ENCODE measurements around the gene FIP1L1.
"Not testable (repeated sequence)": the region's sequence is repeated elsewhere in the genome, so short reads cannot be mapped to it uniquely, and the experiment has no call there.

FIP1L1 gene

DNA sequence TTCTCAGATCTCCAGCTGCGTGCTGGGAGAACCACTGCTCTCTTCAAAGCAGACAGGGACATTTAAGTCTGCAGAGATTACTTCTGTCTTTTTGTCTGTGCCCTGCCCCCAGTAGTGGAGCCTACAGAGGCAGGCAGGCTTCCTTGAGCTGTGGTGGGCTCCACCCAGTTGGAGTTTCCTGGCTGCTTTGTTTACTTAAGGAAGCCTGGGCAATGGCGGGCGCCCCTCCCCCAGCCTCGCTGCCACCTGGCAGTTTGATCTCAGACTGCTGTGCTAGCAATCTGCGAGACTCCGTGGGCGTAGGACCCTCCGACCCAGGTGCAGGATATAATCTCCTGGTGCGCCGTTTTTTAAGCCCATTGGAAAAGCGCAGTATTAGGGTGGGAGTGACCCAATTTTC is 32.0 kb downstream of the FIP1L1 start:
- not testable (repeated sequence) for H2AK5ac ChIP-seq (ENCODE audit: low read length); H2BK5ac ChIP-seq (ENCODE audit: low read length); H3K4me3 ChIP-seq (ENCODE audit: low read length); H4K5ac ChIP-seq (ENCODE audit: low read length); H3K79me2 ChIP-seq (ENCODE audit: control insufficient read depth, insufficient read depth, low read length); H3K9ac ChIP-seq (ENCODE audit: low read length); H4K8ac ChIP-seq (ENCODE audit: low read depth, low read length); H2BK15ac ChIP-seq (replicated peaks; ENCODE audit: low read depth); H3K27me3 ChIP-seq (ENCODE audit: insufficient read depth, low read length, poor library complexity); H3K4me2 ChIP-seq (ENCODE audit: low read length); H3K23ac ChIP-seq (ENCODE audit: low read length); H3K4ac ChIP-seq (ENCODE audit: low read depth, low read length); H3K36me3 ChIP-seq (ENCODE audit: control insufficient read depth, insufficient read depth, low read length); H3K4me1 ChIP-seq (ENCODE audit: control insufficient read depth, low read depth, low read length); H3K18ac ChIP-seq (ENCODE audit: low read length); H3K27ac ChIP-seq (ENCODE audit: low read depth, low read length); DNase-seq; H3K56ac ChIP-seq (ENCODE audit: low read length); H3K79me1 ChIP-seq (ENCODE audit: low read length); H2BK120ac ChIP-seq (ENCODE audit: low read depth, low read length)
- WGBS (ENCODE audit: extremely low coverage, insufficient coverage, low lambda C conversion rate) = no CpG with 5 or more reads among the region's 11 CpGs

DNA sequence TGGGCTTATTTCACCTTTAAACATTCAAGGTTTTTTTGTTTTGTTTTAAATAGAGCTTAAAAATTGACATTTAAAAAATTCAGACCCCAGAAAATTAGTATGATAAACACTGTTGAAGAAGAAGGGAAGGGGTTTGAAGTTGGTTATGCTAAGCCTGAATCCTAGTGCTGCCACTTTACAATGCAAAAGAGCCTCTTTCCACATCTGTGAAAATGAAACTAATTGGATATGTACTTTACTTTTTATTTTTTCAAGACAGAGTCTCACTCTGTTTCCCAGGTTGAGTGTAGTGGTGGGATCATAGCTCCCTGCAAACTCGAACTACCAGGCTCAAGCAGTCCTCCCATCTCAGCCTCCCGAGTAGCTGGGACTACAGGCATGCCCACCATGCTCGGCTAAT is 41.8 kb downstream of the FIP1L1 start:
- Histone ChIP-seq H3K23ac (ENCODE audit: low read length) (no peak overlapping the region), H3K79me2 (ENCODE audit: control insufficient read depth, insufficient read depth, low read length) (no peaks in the 10 kb centered on the region), H2BK5ac (ENCODE audit: low read length) (no peak overlapping the region), H3K4me3 (ENCODE audit: low read length) (no peak overlapping the region), H4K5ac (ENCODE audit: low read length) (no peak overlapping the region), H3K4ac (ENCODE audit: low read depth, low read length) (no peak overlapping the region), H2BK120ac (ENCODE audit: low read depth, low read length) (no peak overlapping the region), H4K8ac (ENCODE audit: low read depth, low read length) (no peak overlapping the region), H2AK5ac (ENCODE audit: low read length) (no peak overlapping the region), H3K4me2 (ENCODE audit: low read length) (no peak overlapping the region), H2BK15ac (replicated peaks; ENCODE audit: low read depth) (no peak overlapping the region), H3K4me1 (ENCODE audit: control insufficient read depth, low read depth, low read length) (no peaks in the 10 kb centered on the region), H3K56ac (ENCODE audit: low read length) (no peak overlapping the region), H3K36me3 (ENCODE audit: control insufficient read depth, insufficient read depth, low read length) (no peaks in the 10 kb centered on the region), H3K9ac (ENCODE audit: low read length) (no peak overlapping the region), H3K27ac (ENCODE audit: low read depth, low read length) (no peak overlapping the region), H3K79me1 (ENCODE audit: low read length) (no peaks in the 10 kb centered on the region), H3K27me3 (ENCODE audit: insufficient read depth, low read length, poor library complexity) (no peaks in the 10 kb centered on the region), H3K18ac (ENCODE audit: low read length) (no peak overlapping the region)
- WGBS (ENCODE audit: extremely low coverage, insufficient coverage, low lambda C conversion rate) = no CpG with 5 or more reads among the region's 3 CpGs
- no peak for DNase-seq

DNA sequence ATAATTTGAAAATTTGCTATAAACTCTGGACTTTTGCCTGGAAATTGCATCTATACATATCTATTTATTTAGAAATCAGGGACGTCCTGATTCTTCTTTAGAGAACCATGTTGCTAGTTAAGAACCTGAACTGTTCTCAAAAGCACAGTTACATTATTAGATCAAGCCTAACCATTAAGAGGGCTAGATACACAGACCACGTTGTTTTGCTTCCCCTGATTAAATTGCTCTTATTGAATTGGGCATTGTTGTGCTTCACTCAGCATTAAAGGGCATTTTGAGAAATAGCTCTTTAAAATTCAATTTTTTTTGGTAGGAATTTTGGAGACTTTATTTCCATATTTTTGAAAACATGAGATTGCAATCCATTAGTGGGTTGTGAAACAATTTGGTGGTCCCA is 44.4 kb downstream of the FIP1L1 start:
- Histone ChIP-seq H3K27me3 (ENCODE audit: insufficient read depth, low read length, poor library complexity) (no peaks in the 10 kb centered on the region), H2BK120ac (ENCODE audit: low read depth, low read length) (no peak overlapping the region), H3K56ac (ENCODE audit: low read length) (no peak overlapping the region), H3K18ac (ENCODE audit: low read length) (no peak overlapping the region), H3K4me1 (ENCODE audit: control insufficient read depth, low read depth, low read length) (no peaks in the 10 kb centered on the region), H3K4me3 (ENCODE audit: low read length) (no peak overlapping the region), H3K23ac (ENCODE audit: low read length) (no peak overlapping the region), H4K8ac (ENCODE audit: low read depth, low read length) (no peak overlapping the region), H3K79me2 (ENCODE audit: control insufficient read depth, insufficient read depth, low read length) (no peaks in the 10 kb centered on the region), H4K5ac (ENCODE audit: low read length) (no peak overlapping the region), H3K4me2 (ENCODE audit: low read length) (no peak overlapping the region), H3K9ac (ENCODE audit: low read length) (no peak overlapping the region), H2AK5ac (ENCODE audit: low read length) (no peak overlapping the region), H2BK15ac (replicated peaks; ENCODE audit: low read depth) (no peak overlapping the region), H3K4ac (ENCODE audit: low read depth, low read length) (no peak overlapping the region), H3K27ac (ENCODE audit: low read depth, low read length) (no peak overlapping the region), H2BK5ac (ENCODE audit: low read length) (no peak overlapping the region), H3K79me1 (ENCODE audit: low read length) (no peaks in the 10 kb centered on the region), H3K36me3 (ENCODE audit: control insufficient read depth, insufficient read depth, low read length) (no peaks in the 10 kb centered on the region)
- no CpG with 5 or more reads among the region's 2 CpGs for WGBS (ENCODE audit: extremely low coverage, insufficient coverage, low lambda C conversion rate)
- no peak for DNase-seq

DNA sequence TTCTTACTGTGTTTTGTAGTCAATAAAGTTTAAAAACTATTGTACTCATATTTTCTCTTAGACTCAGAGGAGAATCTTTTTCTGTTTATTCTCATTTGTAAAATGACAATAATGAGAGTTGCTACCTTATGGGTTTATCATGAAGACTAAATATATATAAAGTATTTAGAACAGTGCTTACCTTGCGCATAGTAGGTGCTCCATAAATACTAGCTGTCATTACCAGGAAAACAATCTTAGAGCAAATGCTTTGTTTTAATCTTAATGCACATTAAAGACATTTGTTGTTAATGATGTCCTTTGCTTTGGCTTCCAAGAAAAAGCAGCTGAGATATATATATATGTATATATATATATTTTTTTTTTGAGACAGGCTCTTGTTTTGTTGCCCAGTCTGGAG is 44.9 kb downstream of the FIP1L1 start:
- Histone ChIP-seq H3K27me3 (ENCODE audit: insufficient read depth, low read length, poor library complexity) (no peaks in the 10 kb centered on the region), H2BK120ac (ENCODE audit: low read depth, low read length) (no peak overlapping the region), H3K23ac (ENCODE audit: low read length) (no peak overlapping the region), H3K79me2 (ENCODE audit: control insufficient read depth, insufficient read depth, low read length) (no peaks in the 10 kb centered on the region), H3K18ac (ENCODE audit: low read length) (no peak overlapping the region), H3K4me1 (ENCODE audit: control insufficient read depth, low read depth, low read length) (no peaks in the 10 kb centered on the region), H4K5ac (ENCODE audit: low read length) (no peak overlapping the region), H3K4ac (ENCODE audit: low read depth, low read length) (no peak overlapping the region), H3K56ac (ENCODE audit: low read length) (no peak overlapping the region), H3K36me3 (ENCODE audit: control insufficient read depth, insufficient read depth, low read length) (no peaks in the 10 kb centered on the region), H3K79me1 (ENCODE audit: low read length) (no peaks in the 10 kb centered on the region), H3K4me2 (ENCODE audit: low read length) (no peak overlapping the region), H3K27ac (ENCODE audit: low read depth, low read length) (no peak overlapping the region), H2AK5ac (ENCODE audit: low read length) (no peak overlapping the region), H2BK5ac (ENCODE audit: low read length) (no peak overlapping the region), H2BK15ac (replicated peaks; ENCODE audit: low read depth) (no peak overlapping the region), H3K9ac (ENCODE audit: low read length) (no peak overlapping the region), H4K8ac (ENCODE audit: low read depth, low read length) (no peak overlapping the region), H3K4me3 (ENCODE audit: low read length) (no peak overlapping the region)
- no peak for DNase-seq
- no CpG with 5 or more reads among the region's 1 CpG for WGBS (ENCODE audit: extremely low coverage, insufficient coverage, low lambda C conversion rate)

DNA sequence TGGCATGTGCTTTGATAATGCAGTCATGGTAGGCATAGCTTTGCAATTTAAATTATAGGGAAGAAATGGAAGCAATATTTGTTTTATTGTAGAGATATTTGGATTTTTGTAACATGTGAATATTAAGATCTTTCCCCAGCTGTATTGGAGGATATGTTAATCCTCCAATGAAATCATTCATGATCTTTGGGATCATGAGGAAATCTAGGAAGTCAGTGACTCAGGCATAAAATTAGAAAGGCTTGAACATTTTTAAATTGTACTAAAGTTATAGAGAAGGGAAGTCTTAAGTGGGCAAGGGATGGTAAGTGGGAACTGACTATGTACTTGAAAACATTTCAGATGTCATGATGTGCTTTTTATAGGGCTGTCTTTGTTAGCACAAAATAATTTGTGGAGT is 46.8 kb downstream of the FIP1L1 start:
- no peak overlapping the region for H4K5ac ChIP-seq (ENCODE audit: low read length)
- no peak overlapping the region for H3K27ac ChIP-seq (ENCODE audit: low read depth, low read length)
- H3K79me2 ChIP-seq (ENCODE audit: control insufficient read depth, insufficient read depth, low read length) = no peaks in the 10 kb centered on the region
- no peak for DNase-seq
- H3K4me3 ChIP-seq (ENCODE audit: low read length) = no peak overlapping the region
- H4K8ac ChIP-seq (ENCODE audit: low read depth, low read length) = no peak overlapping the region
- no peak overlapping the region for H3K4ac ChIP-seq (ENCODE audit: low read depth, low read length)
- H3K18ac ChIP-seq (ENCODE audit: low read length) = no peak overlapping the region
- no peaks in the 10 kb centered on the region for H3K4me1 ChIP-seq (ENCODE audit: control insufficient read depth, low read depth, low read length)
- H3K56ac ChIP-seq (ENCODE audit: low read length) = no peak overlapping the region
- H2BK5ac ChIP-seq (ENCODE audit: low read length) = no peak overlapping the region
- no peak overlapping the region for H2BK120ac ChIP-seq (ENCODE audit: low read depth, low read length)
- no peak overlapping the region for H3K4me2 ChIP-seq (ENCODE audit: low read length)
- no peak overlapping the region for H3K9ac ChIP-seq (ENCODE audit: low read length)
- no peaks in the 10 kb centered on the region for H3K36me3 ChIP-seq (ENCODE audit: control insufficient read depth, insufficient read depth, low read length)
- H2BK15ac ChIP-seq (replicated peaks; ENCODE audit: low read depth) = no peak overlapping the region
- no peaks in the 10 kb centered on the region for H3K27me3 ChIP-seq (ENCODE audit: insufficient read depth, low read length, poor library complexity)
- H3K79me1 ChIP-seq (ENCODE audit: low read length) = no peaks in the 10 kb centered on the region
- no peak overlapping the region for H2AK5ac ChIP-seq (ENCODE audit: low read length)
- no peak overlapping the region for H3K23ac ChIP-seq (ENCODE audit: low read length)

DNA sequence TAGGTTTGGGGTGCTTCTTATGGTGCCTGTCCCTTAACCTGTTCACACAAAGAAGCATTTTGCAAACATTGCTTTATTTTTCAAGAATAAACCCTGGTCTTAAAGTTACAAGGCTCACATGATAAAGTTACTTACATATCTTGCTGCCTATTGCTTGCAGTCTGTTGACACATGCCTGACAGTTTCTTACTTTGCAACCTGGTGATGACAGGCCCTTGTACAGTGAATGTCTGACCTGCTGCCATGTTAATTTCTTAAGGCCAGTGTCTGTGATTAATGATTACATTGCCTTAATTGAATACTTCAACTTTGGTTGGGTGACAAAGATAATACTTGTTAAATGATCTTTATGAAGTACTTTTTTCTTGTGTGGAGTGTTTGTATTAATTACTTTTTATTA is 49.9 kb downstream of the FIP1L1 start:
- Histone ChIP-seq H2BK120ac (ENCODE audit: low read depth, low read length) (no peak overlapping the region), H3K27me3 (ENCODE audit: insufficient read depth, low read length, poor library complexity) (no peaks in the 10 kb centered on the region), H4K8ac (ENCODE audit: low read depth, low read length) (no peak overlapping the region), H3K4me2 (ENCODE audit: low read length) (no peak overlapping the region), H3K27ac (ENCODE audit: low read depth, low read length) (no peak overlapping the region), H2BK5ac (ENCODE audit: low read length) (no peak overlapping the region), H4K5ac (ENCODE audit: low read length) (no peak overlapping the region), H3K79me1 (ENCODE audit: low read length) (no peaks in the 10 kb centered on the region), H3K18ac (ENCODE audit: low read length) (no peak overlapping the region), H3K9ac (ENCODE audit: low read length) (no peak overlapping the region), H3K4ac (ENCODE audit: low read depth, low read length) (no peak overlapping the region), H3K23ac (ENCODE audit: low read length) (no peak overlapping the region), H3K36me3 (ENCODE audit: control insufficient read depth, insufficient read depth, low read length) (no peaks in the 10 kb centered on the region), H2AK5ac (ENCODE audit: low read length) (no peak overlapping the region), H2BK15ac (replicated peaks; ENCODE audit: low read depth) (no peak overlapping the region), H3K4me1 (ENCODE audit: control insufficient read depth, low read depth, low read length) (no peaks in the 10 kb centered on the region), H3K79me2 (ENCODE audit: control insufficient read depth, insufficient read depth, low read length) (no peaks in the 10 kb centered on the region), H3K4me3 (ENCODE audit: low read length) (no peak overlapping the region), H3K56ac (ENCODE audit: low read length) (no peak overlapping the region)
- no peak for DNase-seq
